Gastrocnemius medialis (tissue), 4 donors: ENCODE data around the gene SNRPB.

Experiments used
- CTCF ChIP-seq, 5 experiments: fragments of 450-650 bp in 3 of 5; fragments of 200-600 bp in 2 of 5; sonication (generic) in 2 of 5; IDR thresholded peaks in 4 of 5; conservative IDR thresholded peaks in 1 of 5; 1 replicate in 4 of 5; 2 replicates in 1 of 5; pipeline ENCODE4 v1.5.1; 2016 to 2019; ENCODE audit warnings: antibody characterized with exemption in 5 of 5, mild to moderate bottlenecking in 3 of 5, moderate library complexity in 3 of 5
- POLR2A ChIP-seq, 2 donors: fragments of 450-650 bp; IDR thresholded peaks; one replicate each; pipeline ENCODE4 v1.6.1; 2017; ENCODE audit warnings: antibody characterized with exemption in 2 of 2, mild to moderate bottlenecking in 2 of 2, moderate library complexity in 2 of 2

- TF ChIP-seq CTCF (IDR thresholded peaks at IDR 0.05 in 4 of 5, conservative IDR thresholded peaks at IDR 0.05 in 1 of 5) (no peak), POLR2A (IDR thresholded peaks at IDR 0.05) (no peak)
Observed at GRCh38 chr20:2507875-2508630, 37.5 kb upstream of the SNRPB start.
